SH-SY5Y (cell line): Measurements from ENCODE around the gene PDE1C.

Experiments
- GATA2 ChIP-seq: IDR thresholded peaks from 2 replicates; pipeline ENCODE4 v1.6.1; 2011; ENCODE audit warnings: mild to moderate bottlenecking, low read depth, low read length
- GATA3 ChIP-seq: IDR thresholded peaks from 2 replicates; pipeline ENCODE4 v1.6.1; 2011; ENCODE audit warnings: low read depth, mild to moderate bottlenecking, low read length, moderate library complexity

PDE1C gene

GRCh38 chr7:31957090-31957720 lies 113.0 kb downstream of the PDE1C start:
- TF ChIP-seq GATA3 (no peak), GATA2 (no peak)

- TF ChIP-seq GATA2 (no peak), GATA3 (no peak)
Measured at GRCh38 chr7:31955641-31956040, 114.6 kb downstream of the PDE1C start.

GRCh38 chr7:31955021-31955420 lies 115.2 kb downstream of the PDE1C start:
- TF ChIP-seq GATA3 (no peak), GATA2 (no peak)

- no peak; the same call in 1 of the 2 replicates for TF ChIP-seq GATA3
Measured at GRCh38 chr7:31954500-31954899, 115.7 kb downstream of the PDE1C start.

GRCh38 chr7:31953432-31953831 lies 116.8 kb downstream of the PDE1C start:
- TF ChIP-seq GATA3, result no peak
- no peak for TF ChIP-seq GATA2

GRCh38 chr7:31950091-31950755 lies 120.0 kb downstream of the PDE1C start:
- TF ChIP-seq GATA3, result no peak
- TF ChIP-seq GATA2, result no peak

GRCh38 chr7:31948029-31948428 lies 122.2 kb downstream of the PDE1C start:
- TF ChIP-seq GATA3 (no peak), GATA2 (no peak)

- TF ChIP-seq GATA2, result no peak
- TF ChIP-seq GATA3, result no peak
Measured at GRCh38 chr7:31940167-31940566, 130.0 kb downstream of the PDE1C start.

- TF ChIP-seq GATA2 (no peak), GATA3 (no peak)
Measured at GRCh38 chr7:31939076-31939475, 131.1 kb downstream of the PDE1C start.

- TF ChIP-seq GATA2, result no peak
- TF ChIP-seq GATA3, result no peak
Measured at GRCh38 chr7:31938650-31939049, 131.6 kb downstream of the PDE1C start.

- TF ChIP-seq GATA3, result no peak
- no peak for TF ChIP-seq GATA2
Measured at GRCh38 chr7:31937982-31938381, 132.2 kb downstream of the PDE1C start.

- no peak for TF ChIP-seq GATA3
- TF ChIP-seq GATA2, result no peak
Measured at GRCh38 chr7:31935124-31936054, 134.8 kb downstream of the PDE1C start.

- TF ChIP-seq GATA2 (no peak), GATA3 (no peak)
Measured at GRCh38 chr7:31934551-31934950, 135.7 kb downstream of the PDE1C start.

- no peak for TF ChIP-seq GATA2
- no peak for TF ChIP-seq GATA3
Measured at GRCh38 chr7:31933481-31933880, 136.7 kb downstream of the PDE1C start.

- TF ChIP-seq GATA3 (no peak), GATA2 (no peak)
Measured at GRCh38 chr7:31926991-31927584, 143.1 kb downstream of the PDE1C start.
